NCI-H1048 (cell line): ENCODE data around the gene SIVA1.

Experiments used
- DNase-seq: peaks from one replicate; lab custom pipeline; 2025; lab: John Stamatoyannopoulos, UW

The SIVA1 gene

DNA sequence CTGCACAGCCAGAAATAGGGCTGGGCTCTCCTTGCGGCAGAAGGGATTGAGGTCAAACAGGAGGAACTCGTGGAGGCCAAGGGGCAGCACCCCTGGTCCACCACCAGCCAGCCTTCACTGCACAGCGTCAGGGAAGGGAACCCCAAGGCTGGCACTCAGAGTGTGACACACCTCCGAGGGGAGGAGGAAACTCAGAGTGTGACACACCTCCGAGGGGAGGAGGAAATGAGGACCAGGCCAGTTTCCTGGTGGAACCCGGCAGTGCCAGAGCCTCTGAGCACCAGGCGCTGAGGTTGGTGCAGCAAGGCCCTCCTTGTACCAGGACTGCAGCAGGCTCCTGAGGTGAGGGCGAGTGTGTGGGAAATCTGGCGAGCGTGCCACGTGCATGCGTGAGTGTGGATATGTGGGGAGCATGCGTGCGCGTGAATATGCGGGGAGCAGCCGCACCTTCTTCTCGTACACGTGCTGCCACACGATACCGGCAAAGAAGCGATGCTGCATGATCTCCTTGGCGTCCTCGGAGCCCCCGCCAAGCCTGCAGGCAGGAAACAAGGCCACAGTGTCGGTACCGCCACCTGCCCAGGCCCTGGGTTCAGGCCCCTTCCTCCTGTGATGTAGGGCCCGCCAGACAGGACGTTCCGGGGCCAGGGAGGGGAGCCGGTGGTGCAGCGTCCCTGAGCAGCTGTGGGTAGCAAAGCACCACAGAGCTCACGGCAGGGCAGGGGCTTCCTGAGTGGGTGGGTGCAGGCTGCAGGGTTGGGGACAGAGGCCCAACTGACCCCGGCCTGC, 19.2 kb downstream of the SIVA1 start:
- DNase-seq, result no peak

DNA sequence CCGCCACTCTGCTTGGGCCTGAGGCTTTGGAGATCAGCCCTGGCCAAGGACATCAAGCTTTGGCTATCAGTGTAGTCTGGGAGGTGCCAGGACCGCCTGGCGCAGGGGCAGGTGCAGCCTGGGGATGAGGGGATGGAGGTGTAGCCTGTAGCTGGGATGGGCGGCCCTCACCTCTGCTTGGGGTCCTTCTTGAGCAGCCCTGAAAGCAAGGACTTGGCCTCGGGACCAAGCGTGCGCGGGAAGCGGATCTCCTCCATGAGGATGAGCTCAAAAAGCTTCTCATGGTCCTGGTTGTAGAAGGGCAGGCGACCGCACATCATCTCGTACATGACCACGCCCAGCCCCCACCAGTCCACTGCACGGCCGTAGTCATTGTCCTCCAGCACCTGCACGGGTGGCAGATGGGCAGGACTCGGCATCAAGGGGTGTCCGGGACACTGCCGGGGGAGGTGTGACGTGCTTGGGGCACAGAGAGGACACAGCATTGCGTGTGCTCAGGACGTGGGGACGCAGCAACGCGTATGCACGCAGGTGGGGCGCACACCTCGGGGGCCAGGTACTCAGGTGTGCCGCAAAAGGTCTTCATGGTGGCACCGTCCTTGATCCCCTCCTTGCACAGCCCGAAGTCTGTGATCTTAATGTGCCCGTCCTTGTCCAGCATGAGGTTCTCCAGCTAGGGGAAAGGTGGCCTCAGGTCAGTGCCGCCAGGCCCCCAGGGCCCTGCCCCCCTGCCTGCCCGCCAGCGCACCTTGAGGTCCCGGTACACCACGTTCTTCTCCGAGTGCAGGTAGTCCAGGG, 20.0 kb downstream of the SIVA1 start:
- DNase-seq, result no peak

DNA sequence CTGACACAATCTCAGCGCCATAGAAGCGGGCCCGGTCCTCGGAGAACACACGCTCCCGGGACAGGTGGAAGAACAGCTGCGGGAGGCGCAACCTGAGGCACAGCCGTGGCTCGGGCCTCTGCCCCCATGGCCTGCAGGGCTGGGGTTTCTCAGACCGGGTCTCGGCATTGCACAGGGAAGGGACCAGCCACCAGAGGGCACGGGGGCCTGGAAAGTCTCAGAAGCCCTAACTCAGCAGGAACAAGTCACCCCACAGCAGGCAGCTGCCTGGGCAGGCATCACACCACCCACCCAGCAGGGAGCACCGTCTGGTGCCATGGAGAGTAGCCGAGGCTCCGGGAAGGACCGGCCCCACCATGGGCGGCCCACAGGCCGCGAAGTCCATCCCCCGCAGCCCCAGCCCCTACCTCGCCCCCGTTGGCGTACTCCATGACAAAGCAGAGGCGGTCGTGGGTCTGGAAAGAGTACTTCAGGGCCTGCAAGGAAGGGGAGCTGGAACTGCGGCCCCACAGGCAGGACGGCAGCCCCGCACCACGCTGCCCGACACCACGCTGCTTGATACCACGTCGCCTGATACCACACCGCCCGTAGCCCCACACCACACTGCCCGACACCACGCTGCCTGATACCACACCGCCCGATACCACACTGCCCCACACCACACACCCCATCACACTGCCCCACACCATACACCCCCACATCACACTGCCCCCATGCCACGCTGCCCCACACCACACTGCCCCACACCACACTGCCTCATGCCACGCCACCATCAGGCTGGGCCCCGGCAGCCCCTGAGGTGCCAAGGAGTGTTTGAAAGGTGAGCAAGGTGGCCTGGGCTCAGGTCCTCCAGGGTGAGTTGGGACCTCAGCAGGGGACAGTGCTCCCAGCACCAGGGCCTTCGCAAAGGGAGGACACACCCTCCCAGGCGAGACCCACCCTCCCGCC, 20.8 kb downstream of the SIVA1 start:
- no peak for DNase-seq

DNA sequence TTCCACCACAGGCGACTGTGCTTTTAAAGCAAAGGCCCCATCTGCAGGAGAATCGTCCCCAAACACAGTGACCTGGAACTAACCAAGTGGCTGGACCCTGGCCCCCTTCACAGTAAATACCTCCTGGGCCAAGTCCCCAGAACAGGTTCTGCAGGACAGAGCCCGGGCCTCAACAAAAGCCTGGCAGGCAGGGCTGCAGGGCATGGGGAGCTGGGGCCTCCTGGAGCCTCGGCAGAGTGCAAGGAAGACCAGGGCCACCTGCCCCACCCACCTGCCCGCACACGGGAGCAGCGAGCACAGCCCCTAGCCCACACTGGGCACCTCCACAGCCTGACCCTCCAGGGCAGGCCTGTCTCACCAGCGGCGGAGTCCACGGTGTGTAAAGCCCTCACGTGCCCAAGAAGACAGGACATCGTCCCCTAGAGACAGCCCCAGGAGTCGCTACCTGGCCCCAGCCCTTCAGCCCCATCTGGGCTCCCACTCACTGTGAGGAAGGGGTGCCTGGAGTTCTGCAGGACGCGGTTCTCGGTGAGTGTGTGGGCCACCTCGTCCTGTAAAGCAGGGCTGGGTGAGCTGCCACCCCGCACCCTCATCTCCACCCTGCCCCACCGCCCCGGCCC, 21.6 kb downstream of the SIVA1 start:
- no peak for DNase-seq

DNA sequence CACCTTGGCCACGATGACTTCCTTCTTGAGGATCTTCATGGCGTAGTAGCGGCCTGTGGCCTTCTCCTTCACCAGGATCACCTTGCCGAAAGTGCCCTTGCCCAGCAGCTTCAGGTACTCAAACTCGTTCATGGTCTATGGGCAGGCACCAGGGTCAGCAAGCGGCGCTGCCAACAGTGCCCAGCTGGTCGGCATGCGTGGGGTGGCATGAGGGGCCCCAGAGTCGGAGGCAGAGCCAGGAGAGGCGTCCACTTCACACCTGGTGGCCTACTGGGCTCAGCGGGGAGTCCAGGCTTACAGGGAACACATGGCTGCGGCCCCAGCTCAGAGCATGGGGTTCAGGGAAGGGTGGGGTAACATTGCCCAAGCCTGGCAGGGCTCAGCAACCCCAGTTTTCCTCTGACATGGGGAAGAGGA, 22.1 kb downstream of the SIVA1 start:
- no peak for DNase-seq

DNA sequence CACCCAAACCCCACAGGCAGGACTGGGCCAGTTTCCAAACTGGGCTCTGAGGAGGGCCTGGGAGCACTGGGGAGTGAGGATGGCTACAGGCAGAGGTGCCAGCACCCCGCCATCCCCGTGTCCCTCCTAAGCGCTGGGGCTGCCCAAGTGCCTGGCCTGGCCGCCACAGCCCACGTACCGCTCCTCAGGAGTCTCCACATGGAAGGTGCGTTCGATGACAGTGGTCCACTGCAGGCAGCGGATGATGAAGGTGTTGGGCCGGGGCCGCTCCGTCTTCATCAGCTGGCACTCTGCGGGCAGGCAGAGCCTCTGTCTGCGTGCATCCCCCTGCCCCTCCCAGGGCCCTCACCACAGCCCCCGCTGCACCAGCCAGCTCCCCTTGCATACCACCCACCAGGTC, 23.5 kb downstream of the SIVA1 start:
- no peak for DNase-seq

DNA sequence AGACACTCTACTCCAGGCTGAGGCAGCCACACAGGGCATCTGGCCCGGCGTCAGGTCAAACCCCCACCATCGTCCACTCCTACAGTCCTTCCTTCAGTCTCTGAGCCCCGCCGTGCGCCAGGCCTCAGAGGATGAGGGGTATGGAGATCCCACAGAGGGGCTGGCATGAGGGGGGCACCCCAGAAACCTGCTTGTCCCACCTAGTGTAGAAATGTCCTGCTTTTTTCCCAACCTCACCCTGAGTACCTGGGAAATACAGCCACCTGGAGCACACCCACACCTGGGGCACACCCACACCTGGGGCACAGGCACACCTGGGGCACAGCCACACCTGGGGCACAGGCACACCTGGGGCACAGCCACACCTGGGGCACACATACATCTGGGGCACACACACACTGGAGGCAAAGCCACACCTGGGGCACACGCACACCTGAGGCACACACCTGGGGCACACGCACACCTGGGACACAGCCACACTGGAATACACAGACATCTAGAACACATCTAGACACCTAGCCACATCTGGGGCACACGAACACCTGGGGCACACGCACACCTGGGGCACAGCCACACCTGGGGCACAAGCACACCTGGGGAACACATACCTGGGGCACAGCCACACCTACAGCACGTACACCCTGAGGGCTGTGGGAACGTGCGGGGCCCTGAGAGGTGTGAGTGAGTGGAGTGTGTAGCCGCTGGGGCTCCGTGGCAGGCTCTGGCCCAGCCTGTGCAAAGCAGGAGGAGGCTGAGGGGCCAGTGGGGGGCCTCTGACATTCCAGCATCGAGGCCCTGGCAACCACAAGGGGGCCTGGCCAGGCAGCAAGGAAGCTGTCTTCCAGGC, 24.2 kb downstream of the SIVA1 start:
- no peak for DNase-seq

DNA sequence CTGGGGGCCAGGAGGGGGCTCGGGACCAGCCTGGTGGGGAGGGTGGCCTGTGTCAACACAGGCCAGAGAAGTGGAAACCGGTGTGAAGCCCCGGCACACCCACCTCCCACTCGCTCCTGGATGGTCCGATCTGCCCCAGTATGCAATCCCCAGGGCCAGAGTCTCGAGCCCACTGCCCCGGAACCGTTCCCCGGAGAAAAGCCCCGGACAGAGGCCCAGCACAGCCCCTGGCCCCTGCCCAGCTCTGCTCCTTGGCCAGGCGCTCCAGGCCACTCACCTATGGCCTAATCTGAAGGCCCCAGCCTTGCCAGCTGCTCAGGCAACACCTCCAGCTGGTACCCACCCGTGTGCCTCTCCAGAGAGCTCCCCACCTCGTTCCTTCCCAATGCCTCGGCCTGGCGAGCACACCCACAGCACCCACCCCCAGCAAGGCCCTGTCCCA, 24.9 kb downstream of the SIVA1 start:
- no peak for DNase-seq

DNA sequence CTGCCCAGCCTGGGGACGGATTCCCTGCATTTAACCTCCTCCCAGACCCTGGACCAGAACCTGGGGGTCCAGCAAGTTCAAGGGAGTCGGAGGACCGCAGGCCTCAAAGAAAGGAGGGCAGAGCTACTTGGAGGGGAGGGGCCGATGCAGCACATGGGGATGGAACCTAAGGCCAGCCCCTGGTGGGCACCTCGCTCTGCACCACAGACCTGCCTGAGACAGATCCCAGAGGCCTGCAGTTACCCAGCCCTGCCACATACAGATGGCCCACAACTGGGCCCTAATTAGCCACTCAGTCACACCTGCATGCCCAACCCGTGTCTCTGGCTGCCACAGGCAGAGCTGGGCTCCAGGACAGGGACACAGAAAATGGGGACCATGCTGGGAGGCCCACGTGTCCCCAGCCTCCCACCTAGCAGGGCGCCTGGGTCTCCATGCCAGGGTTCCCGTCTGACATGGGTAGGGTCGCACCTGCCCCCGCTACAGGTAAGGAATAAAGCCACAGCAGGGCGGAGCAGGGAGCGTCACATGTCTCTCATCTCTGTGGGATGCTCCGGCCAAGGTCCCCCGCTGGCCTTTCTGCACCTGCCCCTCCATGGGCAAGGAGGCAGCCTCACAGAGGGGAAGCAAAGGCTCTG, 25.9 kb downstream of the SIVA1 start:
- no peak for DNase-seq

DNA sequence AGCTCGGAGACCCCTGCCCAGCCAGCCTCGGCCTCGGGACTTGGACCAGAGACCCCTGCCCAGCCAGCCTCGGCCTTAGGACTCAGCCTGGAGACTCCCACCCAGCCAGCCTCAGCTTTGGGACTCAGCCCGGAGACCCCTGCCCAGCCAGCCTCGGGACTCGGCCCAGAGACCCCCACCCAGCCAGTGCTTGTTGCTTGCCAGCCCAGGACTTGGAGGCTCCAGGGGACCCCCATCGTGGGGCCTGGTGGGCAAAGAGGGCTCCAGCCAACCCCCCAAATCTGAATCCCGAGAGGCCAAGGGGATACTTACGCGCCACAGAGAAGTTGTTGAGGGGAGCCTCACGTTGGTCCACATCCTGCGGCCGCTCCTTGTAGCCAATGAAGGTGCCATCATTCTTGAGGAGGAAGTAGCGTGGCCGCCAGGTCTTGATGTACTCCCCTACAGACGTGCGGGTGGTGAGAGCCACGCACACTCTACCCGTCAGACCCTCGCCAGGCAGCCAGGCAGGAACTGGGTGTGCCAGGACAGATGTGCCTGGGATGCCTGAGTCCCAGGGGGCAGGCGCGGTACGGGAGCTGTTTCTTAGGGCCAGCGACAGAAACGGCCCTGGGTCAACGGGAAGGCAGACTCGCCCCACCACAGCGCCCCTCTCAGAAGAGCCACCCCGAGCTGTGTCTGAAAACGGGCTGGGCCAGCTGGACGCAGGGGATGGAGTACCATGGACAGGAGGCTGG, 27.0 kb downstream of the SIVA1 start:
- DNase-seq, result no peak

DNA sequence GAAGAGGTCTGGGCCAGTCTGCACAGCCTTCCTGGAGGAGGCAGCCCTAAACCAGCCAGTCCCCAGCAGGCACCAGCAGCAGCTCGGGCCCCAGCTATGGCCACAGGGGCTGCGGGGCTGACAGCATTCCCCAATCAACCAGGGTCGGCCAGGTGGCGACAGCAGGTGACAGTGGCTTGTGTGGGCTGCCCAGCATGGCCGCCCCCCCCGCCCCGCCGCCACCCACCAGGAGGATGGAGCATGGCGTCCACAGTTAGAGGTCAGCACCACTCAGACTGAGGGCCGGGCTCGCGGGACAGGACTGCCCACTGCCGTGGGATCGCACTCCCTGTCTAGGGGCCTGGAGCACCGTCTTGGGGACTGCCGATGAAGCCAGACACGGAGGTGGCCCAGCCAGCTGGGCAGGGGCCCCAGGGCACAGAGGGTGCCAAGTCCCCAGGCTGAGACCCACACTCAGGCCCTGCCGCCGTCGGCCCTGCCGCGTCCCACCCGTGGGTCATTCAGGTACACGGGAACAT, 27.6 kb downstream of the SIVA1 start:
- no peak for DNase-seq

DNA sequence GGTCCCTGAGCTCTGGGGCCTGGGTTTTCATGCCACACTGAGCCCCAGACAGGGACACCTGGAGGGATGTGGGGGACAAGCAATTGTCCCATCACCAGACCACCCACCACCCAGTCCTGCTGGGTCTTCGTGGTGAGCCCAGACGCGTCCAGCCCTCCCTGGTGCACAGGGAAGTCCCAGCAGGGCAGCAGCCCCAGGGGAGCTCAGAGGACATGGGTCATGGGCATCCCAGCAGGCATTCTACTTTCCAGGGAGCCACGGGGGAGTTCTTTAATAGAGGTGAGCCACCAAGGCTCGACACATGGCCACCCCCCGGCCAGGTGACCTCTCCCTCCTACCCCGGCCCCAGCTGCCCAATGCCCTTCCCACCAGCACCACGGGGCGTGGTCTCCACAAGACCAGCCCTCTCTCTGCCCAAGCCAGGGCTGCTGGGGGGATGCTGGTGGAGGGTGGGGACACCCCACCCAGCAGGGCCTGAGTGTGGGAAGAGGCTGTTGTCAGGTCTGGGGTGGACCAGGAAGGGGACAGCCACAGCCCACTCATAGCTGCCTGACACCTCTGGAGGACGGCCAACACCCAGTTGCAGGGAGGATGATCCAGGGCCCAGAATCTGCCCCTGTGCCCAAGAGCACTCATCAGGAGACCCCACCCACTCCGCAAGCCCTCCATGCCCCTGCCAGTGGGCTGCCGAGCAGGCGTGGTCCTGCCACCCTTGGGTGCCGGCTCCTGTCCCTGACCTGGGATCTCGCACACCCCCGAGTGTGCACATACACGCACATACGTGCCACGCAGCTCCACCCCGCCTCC, 28.5 kb downstream of the SIVA1 start:
- DNase-seq, result no peak

DNA sequence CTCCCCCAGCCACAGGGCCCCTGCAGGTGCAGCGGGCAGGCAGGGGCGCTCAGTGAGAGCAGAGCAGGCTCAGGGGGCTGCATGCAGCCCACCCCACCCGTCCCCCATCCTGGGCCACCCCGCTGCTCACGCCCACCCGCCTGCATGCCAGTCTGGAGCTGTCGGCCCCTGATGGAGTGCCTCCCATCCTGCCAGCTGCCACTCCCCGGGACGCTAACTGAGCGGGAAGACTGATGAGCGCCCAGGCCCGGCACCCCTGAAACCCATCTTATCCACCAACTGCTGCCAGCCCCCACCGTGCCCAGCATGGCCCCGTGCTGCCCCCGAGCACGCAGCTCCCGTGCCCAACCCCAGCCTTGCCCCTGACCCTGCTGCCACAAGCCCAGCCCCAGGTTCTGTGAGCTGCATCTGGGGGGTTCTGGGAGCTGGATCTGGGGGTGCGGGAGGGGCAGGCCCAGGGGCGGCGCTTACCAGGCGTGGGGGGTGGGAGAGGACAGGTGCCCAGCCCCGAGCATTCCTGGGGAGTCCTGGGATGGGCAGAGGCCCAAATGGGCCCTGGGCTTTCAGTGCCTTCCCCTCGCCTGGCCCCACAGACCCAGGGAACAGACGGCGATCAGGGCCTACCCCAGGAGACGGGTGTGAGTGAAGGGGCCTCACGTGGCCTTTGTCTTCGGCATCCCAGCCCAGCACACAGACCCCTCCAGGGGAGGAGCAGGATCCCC, 29.3 kb downstream of the SIVA1 start:
- no peak for DNase-seq

DNA sequence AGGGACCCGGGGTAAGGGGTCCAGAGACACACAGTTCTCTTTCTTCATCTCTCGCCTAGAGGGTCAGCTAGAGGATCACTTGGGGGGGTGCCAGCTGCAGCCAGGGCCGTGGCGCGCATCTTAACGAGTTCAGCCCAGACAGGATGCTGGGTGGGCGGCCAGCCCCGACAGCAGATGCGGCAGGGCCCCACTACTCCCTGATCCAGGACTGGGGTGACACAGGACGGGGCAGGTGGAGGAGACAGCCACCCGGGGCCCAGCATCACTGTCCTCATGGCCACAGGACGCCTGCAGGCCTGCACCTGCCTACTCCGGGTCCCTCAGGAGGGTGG, 29.8 kb downstream of the SIVA1 start:
- DNase-seq, result no peak

DNA sequence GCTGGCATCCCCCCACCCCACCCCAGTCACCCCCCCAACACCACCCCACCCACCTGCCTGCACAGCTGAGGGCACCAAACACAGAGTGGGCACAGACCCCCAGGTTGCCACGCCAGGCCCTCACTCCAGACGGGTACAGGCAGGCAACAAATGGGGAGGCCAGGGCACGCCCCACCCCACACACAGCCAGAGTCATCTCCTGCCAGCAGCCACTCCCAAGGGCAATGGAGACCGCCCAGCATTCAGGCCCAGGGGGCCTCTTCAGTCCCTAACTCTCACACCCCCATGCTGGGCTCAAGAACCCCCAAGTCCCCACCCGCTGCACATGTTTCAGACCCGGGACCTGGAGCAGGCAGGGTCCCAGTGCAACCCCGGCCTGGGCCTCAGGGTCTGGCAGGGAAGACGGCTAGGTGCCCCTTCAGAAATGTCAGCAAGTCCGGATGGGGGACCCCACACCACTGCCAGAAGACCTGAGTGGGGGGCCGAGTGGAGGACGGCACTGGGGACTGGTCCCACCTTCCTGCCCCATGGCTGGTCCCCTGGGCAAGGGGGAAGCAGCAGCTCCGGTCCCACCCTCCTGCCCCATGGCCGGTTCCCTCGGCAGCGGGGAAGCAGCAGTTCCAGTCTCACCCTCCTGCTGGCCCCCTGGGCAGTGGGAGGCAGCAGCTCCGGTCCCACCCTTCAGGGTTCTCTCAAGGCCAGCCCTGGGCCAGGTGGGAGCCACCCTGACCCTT, 30.7 kb downstream of the SIVA1 start:
- DNase-seq, result no peak

DNA sequence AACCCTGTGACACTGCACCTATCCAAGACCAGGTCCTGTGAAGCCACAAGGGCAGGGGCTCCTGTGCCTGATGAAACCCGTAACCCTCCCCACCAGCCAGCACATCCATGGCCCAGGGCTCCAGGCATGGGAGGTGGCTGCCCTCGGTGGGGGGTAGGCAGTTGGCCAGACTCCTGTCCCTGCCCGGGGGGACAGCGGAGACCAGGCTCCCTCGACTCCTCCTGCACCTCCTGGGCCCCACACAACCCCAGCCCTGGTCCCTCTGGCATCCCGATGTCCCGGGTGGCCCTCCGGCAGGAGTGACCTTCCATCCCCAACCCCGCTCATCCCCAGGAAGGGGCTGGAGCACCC, 31.2 kb downstream of the SIVA1 start:
- no peak for DNase-seq
